ENCODE results near the gene GRK6.
A peak's percentile ranks its signal among the peaks of the same experiment; 100 is the strongest.

GRK6 gene

DNA sequence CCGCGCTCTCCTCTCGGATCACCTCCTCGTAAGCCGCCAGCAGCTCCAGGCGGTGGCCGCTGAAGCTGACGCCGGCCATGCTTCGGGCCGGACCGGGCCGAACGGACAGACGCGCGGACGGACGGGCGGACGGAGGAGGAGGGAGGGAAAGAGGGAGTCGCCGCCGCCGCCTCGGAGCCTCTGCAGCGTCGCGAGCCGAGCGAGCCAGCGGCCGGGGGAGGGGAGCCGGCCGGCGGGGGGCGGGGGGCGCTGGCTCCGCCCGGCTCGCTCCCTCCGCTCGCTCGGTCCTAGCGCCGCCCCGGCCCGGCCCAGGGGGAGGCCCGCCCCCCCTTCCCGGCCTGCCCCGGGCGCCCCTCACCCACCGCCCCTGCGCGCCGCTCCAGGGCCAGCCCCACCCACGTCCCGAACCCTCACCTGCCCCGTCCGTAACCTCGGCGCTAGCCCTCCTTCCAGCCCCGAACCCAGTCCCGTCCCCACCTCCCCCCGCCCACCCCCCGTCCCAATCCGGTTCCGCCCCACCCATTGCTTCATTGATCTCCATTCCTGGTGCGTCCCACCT lies 47.0 kb downstream of the GRK6 start, which contains the start of gene DBN1:
DBN1 (minus strand) TSS at position 192 of the 559 bp plus-strand sequence; CDS start at position 79, 113 bp downstream.
- TF ChIP-seq POLR2AphosphoS5 (IDR thresholded peaks at IDR 0.05; ENCODE audit: low read depth, low read length) = peak; percentile 66
- 0 out of 2 replicates have a peak, but pooled peaks have one; percentile 26 for TF ChIP-seq TAF1 (IDR thresholded peaks at IDR 0.05; ENCODE audit: borderline replicate concordance, insufficient read depth, low read length)
- no peak for TF ChIP-seq SIN3A (IDR thresholded peaks at IDR 0.05; ENCODE audit: borderline replicate concordance, insufficient read depth, low read length)
- TF ChIP-seq FOXP2 (optimal IDR thresholded peaks at IDR 0.05; ENCODE audit: borderline replicate concordance, extremely low read depth, extremely low read length, insufficient read depth) = no peak
- TF ChIP-seq, protein P1, sequence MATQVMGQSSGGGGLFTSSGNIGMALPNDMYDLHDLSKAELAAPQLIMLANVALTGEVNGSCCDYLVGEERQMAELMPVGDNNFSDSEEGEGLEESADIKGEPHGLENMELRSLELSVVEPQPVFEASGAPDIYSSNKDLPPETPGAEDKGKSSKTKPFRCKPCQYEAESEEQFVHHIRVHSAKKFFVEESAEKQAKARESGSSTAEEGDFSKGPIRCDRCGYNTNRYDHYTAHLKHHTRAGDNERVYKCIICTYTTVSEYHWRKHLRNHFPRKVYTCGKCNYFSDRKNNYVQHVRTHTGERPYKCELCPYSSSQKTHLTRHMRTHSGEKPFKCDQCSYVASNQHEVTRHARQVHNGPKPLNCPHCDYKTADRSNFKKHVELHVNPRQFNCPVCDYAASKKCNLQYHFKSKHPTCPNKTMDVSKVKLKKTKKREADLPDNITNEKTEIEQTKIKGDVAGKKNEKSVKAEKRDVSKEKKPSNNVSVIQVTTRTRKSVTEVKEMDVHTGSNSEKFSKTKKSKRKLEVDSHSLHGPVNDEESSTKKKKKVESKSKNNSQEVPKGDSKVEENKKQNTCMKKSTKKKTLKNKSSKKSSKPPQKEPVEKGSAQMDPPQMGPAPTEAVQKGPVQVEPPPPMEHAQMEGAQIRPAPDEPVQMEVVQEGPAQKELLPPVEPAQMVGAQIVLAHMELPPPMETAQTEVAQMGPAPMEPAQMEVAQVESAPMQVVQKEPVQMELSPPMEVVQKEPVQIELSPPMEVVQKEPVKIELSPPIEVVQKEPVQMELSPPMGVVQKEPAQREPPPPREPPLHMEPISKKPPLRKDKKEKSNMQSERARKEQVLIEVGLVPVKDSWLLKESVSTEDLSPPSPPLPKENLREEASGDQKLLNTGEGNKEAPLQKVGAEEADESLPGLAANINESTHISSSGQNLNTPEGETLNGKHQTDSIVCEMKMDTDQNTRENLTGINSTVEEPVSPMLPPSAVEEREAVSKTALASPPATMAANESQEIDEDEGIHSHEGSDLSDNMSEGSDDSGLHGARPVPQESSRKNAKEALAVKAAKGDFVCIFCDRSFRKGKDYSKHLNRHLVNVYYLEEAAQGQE (IDR thresholded peaks at IDR 0.05; ENCODE audit: insufficient read depth in 1 of 2, low read depth in 2 of 2, low read length in 2 of 2) = no peak

DNA sequence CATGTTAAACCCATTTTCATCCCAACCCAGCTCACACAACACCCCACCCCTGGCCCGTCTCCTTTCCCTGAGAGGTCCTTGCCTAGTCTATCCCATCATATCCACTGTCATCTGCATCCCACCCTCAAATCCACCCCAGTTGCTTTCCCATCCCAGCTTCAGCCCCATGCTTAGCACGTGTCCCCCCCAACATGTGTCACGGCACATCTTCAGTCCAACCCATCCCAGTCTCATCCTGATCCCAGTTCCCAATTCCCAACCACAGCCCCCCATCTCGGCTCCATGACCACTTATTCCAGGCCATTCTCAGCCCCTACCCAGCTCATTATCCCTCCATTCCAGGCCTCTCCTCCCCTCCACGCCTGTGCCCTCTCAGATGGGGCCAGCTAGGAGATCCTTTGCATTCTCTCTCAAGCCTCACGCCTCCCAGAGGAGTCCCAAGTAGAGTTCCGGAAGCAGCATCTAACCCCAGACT lies 47.6 kb downstream of the GRK6 start:
- no peak for TF ChIP-seq FOXP2 (optimal IDR thresholded peaks at IDR 0.05; ENCODE audit: borderline replicate concordance, extremely low read depth, extremely low read length, insufficient read depth)
- TF ChIP-seq SIN3A (IDR thresholded peaks at IDR 0.05; ENCODE audit: borderline replicate concordance, insufficient read depth, low read length) = no peak
- no peak for TF ChIP-seq POLR2AphosphoS5 (IDR thresholded peaks at IDR 0.05; ENCODE audit: low read depth, low read length)
- TF ChIP-seq, protein P1 (IDR thresholded peaks at IDR 0.05; ENCODE audit: insufficient read depth in 1 of 2, low read depth in 2 of 2, low read length in 2 of 2) = no peak
- no peak for TF ChIP-seq TAF1 (IDR thresholded peaks at IDR 0.05; ENCODE audit: borderline replicate concordance, insufficient read depth, low read length)

DNA sequence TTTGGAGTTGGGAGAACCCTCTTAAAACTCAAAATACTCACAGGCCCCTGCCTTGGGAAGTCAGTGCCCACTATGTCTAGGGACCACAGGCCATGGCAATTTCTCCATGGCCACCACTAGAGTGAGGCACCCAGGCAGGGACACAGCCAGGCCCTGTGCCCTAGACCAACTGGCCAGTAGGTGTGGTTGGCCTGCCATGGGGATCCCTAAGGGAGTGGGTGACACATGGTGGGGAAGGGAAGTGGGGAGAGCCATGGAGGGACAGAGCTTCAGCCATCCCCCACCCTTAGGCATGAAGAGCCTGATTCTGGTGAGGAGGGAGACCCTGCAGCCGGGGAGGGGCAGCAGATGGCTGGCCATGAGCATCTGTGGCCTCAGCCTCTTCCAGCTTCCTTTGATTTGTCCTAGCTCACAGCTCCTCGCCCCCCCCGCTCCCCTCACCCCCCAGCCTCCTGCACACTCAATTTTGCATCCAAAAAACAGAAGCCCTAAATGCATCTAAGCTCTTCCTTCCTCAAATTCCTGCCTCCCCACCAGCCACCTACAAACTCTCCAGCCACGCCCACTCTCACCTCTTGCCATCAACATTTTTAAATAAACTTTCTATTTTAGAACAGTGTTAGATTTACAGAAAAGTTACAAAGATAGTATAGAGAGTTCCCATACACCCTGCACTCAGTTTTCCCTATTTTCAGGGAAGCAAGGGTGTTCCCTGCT lies 48.5 kb downstream of the GRK6 start:
- TF ChIP-seq SIN3A (IDR thresholded peaks at IDR 0.05; ENCODE audit: borderline replicate concordance, insufficient read depth, low read length) (no peak), TAF1 (IDR thresholded peaks at IDR 0.05; ENCODE audit: borderline replicate concordance, insufficient read depth, low read length) (no peak), FOXP2 (optimal IDR thresholded peaks at IDR 0.05; ENCODE audit: borderline replicate concordance, extremely low read depth, extremely low read length, insufficient read depth) (no peak), POLR2AphosphoS5 (IDR thresholded peaks at IDR 0.05; ENCODE audit: low read depth, low read length) (no peak)
- TF ChIP-seq, protein P1 (IDR thresholded peaks at IDR 0.05; ENCODE audit: insufficient read depth in 1 of 2, low read depth in 2 of 2, low read length in 2 of 2) = no peak

DNA sequence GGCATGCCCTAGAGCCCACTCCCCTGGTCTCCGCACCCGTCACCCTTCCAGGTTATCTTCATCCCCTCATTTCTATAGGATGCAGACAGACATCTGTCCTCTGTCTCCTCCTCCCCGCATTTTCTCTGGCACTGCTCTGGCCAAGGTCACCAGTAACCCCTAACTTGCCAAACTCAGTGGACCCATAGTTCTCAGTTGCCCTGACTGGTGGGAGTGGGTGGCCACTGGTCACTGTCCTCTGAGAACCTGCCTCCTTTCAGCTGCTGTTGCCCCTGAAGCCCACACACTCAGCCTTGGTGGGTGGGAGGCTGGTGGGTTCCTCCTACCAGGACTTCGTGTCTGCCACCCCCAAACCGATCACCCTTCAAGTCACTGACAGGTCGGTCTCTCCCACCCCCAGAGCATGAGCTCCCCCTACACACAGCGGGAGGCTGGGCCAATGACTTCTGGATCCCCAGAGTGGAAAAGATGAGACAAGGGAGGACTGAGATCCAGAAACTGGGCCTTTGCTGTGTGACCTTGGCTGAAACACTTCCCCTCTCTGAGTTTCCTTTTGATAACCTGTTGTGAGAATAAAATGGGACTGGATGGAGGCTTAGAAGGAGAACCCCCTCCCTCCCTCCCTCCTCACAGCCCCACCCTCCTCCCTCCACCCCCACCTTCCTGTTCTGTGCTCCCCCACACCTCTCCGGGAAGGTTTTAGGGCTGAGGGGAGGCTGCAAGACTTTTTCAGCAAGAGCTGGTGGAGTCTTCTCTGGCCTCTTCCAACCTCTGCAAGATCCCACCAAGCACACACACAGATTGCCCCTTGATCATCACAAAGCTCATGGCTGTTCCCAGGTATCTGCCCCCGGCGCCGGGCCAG lies 49.3 kb downstream of the GRK6 start:
- TF ChIP-seq SIN3A (IDR thresholded peaks at IDR 0.05; ENCODE audit: borderline replicate concordance, insufficient read depth, low read length) = no peak
- no peak for TF ChIP-seq FOXP2 (optimal IDR thresholded peaks at IDR 0.05; ENCODE audit: borderline replicate concordance, extremely low read depth, extremely low read length, insufficient read depth)
- TF ChIP-seq, protein P1 (IDR thresholded peaks at IDR 0.05; ENCODE audit: insufficient read depth in 1 of 2, low read depth in 2 of 2, low read length in 2 of 2) = no peak
- no peak for TF ChIP-seq TAF1 (IDR thresholded peaks at IDR 0.05; ENCODE audit: borderline replicate concordance, insufficient read depth, low read length)
- TF ChIP-seq POLR2AphosphoS5 (IDR thresholded peaks at IDR 0.05; ENCODE audit: low read depth, low read length) = no peak
